Choroid plexus epithelial cell (primary cell): ENCODE data around the gene EDNRB.
"Not testable (repeated sequence)": the region's sequence is repeated elsewhere in the genome, so short reads cannot be mapped to it uniquely, and the experiment has no call there.

Experiments
- DNase-seq: peaks from one replicate; pipeline ENCODE4 v3.0.0-alpha.2; 2010; ENCODE audit warnings: low read depth
- H3K4me3 ChIP-seq: 2 replicates; pipeline ENCODE4 v1.5.1; 2011; ENCODE audit warnings: low read depth, mild to moderate bottlenecking, control low read depth, low read length, moderate library complexity
- TF ChIP-seq, protein P1 (sequence below): conservative IDR thresholded peaks from 2 replicates; pipeline ENCODE4 v1.5.1; 2011; ENCODE audit warnings: low read depth, mild to moderate bottlenecking, control low read depth, inconsistent platforms, low read length, moderate library complexity

EDNRB gene

DNA sequence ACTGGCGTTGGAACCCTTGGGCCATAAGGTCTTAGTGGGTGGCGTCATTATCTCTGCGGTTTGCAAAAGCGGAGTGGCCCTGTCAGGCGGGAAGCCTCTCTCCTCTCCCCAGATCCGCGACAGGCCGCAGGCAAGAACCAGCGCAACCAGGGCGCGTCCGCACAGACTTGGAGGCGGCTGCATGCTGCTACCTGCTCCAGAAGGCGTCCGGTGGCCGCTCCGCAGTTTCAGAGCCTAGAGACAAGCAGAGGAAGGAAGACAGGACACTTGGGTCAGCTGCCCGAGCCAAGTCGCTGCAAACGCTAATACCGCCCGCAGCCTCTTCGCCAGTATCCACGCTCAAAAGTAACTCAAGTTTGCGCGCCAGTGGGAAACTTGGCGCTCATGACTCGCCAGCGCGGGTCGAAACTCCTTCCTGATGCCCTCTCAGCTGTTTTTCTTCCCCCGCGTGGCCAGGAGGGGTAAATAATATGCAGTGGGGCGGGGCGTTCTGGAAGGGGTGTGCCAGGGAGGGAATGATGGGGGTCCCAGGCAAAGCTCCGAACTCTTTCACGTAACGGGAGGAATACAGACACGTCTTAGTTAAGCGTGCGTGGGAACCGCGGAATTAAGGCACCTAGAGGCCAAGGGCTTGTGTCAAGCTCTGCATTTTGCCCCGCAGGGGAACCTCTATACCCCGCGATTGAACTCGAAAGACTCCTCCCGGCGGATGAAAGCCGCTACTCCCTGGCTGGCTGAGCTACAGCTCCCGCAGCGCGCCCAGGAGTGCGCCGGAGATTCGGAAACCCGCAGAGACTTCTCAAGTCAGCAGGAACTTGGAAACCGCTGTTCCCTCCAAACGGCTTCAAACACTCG, at the start of gene EDNRB:
TSS of gene EDNRB (minus strand) at position 441 of the 855 bp plus-strand sequence. CDS start at position 183, 258 bp downstream.
- TF ChIP-seq, protein P1, sequence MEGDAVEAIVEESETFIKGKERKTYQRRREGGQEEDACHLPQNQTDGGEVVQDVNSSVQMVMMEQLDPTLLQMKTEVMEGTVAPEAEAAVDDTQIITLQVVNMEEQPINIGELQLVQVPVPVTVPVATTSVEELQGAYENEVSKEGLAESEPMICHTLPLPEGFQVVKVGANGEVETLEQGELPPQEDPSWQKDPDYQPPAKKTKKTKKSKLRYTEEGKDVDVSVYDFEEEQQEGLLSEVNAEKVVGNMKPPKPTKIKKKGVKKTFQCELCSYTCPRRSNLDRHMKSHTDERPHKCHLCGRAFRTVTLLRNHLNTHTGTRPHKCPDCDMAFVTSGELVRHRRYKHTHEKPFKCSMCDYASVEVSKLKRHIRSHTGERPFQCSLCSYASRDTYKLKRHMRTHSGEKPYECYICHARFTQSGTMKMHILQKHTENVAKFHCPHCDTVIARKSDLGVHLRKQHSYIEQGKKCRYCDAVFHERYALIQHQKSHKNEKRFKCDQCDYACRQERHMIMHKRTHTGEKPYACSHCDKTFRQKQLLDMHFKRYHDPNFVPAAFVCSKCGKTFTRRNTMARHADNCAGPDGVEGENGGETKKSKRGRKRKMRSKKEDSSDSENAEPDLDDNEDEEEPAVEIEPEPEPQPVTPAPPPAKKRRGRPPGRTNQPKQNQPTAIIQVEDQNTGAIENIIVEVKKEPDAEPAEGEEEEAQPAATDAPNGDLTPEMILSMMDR: no peak
- H3K4me3 ChIP-seq: peak within 1 kb of the TSS; percentile 50
- DNase-seq: peak; percentile 57

DNA sequence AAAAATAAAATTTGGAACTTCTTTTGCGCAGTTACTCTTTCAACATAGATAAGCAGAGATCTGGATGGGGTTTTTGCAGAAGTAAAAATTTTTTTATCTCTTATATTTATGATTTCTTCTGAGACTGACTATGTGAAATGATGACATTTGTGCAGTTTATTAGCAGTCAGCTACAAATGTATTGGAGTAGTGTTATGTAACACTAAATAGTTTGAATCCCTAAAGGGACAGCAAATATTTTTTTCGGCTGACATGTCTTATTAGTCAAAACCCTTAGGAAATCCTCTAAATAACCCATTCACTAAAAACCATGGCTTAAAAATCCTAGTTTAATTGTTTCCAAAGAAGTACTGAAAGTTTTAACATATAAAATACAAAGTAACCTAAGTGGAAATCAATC, 48.0 kb upstream of the EDNRB start:
- no peak overlapping the region for H3K4me3 ChIP-seq
- no peak for DNase-seq
- TF ChIP-seq, protein P1: no peak

- TF ChIP-seq, protein P1: no peak
- no peak overlapping the region for H3K4me3 ChIP-seq
- no peak for DNase-seq
Measured at GRCh38 chr13:77952737-77953136, 34.1 kb upstream of the EDNRB start.

- DNase-seq: no peak
- H3K4me3 ChIP-seq: no peak overlapping the region
- TF ChIP-seq, protein P1: no peak
Measured at GRCh38 chr13:77952276-77952675, 33.6 kb upstream of the EDNRB start.

- TF ChIP-seq, protein P1: no peak
- no peak overlapping the region for H3K4me3 ChIP-seq
Measured at GRCh38 chr13:77946522-77946921, 27.9 kb upstream of the EDNRB start.

DNA sequence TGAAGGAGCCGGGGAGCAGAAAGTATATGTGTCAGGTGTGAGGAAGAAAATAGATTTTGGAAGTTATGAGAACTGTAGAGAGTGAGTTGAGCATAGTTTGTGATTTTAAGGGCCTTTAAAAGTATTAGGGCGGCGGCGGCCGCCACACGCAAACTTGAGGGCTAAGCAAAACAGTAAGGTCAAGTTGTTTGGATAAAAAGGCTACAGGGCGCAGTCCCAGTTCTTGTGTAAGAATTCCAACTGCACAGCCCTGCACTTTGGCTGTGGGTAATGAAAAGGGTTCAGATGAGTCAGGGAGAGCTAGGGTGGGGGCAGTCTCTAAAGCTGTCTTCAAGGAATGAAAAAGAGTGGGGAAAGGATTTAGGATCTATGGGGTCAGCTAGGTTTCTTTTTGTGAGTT, 16.4 kb upstream of the EDNRB start:
- DNase-seq, H3K4me3 ChIP-seq: not testable (repeated sequence)

More at GRCh38 chr13:77946522-77946921, 27.9 kb upstream of the EDNRB start:
- DNase-seq: no peak

GRCh38 chr13:77930430-77930829, 11.8 kb upstream of the EDNRB start:
- no peak for DNase-seq
- TF ChIP-seq, protein P1: no peak
- no peak overlapping the region for H3K4me3 ChIP-seq
